ENCODE data around the gene RDH13.

RDH13 gene

DNA sequence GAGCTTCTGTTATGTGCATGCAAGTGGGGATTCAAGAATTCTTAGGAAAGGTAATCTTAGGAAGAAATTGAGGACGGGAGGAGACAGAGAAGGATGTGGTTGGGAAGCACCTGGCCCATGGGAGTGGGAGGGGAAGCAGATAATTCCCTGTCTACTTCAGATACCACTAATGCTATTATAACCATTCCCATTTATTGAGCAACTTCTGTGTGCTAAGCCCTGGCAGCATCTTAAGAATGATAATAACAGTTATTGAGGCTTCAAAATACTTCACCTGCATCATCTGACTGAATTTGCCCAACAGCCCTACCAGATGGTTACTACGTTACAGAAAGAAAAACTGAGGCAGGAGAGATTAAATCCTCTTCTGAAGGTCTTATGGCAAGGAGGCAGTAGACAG, 14.2 kb upstream of the RDH13 start:
- Histone ChIP-seq H3K79me2 (ENCODE audit: insufficient read depth, low read depth) (no peaks in the 10 kb centered on the region), H3K4me2 (no peak overlapping the region), H3K4me1 (ENCODE audit: low read depth, poor library complexity, severe bottlenecking) (no peaks in the 10 kb centered on the region), H3K9ac (no peak overlapping the region), H3K36me3 (ENCODE audit: insufficient read depth) (no peaks in the 10 kb centered on the region), H3K27me3 (ENCODE audit: insufficient read depth, low read depth) (peaks cover 7% of the 10 kb centered on the region; the same call in 1 of the 2 replicates), H4K20me1 (ENCODE audit: insufficient read depth) (no peaks in the 10 kb centered on the region), H3K27ac (no peak overlapping the region), H2AFZ (ENCODE audit: low read depth) (no peak overlapping the region), H3K4me3 (IDR thresholded peaks at IDR 0.05; ENCODE audit: insufficient read depth, low read depth, low read length) (no peak overlapping the region)
- TF ChIP-seq, protein P1, sequence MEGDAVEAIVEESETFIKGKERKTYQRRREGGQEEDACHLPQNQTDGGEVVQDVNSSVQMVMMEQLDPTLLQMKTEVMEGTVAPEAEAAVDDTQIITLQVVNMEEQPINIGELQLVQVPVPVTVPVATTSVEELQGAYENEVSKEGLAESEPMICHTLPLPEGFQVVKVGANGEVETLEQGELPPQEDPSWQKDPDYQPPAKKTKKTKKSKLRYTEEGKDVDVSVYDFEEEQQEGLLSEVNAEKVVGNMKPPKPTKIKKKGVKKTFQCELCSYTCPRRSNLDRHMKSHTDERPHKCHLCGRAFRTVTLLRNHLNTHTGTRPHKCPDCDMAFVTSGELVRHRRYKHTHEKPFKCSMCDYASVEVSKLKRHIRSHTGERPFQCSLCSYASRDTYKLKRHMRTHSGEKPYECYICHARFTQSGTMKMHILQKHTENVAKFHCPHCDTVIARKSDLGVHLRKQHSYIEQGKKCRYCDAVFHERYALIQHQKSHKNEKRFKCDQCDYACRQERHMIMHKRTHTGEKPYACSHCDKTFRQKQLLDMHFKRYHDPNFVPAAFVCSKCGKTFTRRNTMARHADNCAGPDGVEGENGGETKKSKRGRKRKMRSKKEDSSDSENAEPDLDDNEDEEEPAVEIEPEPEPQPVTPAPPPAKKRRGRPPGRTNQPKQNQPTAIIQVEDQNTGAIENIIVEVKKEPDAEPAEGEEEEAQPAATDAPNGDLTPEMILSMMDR (conservative IDR thresholded peaks at IDR 0.05; ENCODE audit: low read depth, low read length): no peak

DNA sequence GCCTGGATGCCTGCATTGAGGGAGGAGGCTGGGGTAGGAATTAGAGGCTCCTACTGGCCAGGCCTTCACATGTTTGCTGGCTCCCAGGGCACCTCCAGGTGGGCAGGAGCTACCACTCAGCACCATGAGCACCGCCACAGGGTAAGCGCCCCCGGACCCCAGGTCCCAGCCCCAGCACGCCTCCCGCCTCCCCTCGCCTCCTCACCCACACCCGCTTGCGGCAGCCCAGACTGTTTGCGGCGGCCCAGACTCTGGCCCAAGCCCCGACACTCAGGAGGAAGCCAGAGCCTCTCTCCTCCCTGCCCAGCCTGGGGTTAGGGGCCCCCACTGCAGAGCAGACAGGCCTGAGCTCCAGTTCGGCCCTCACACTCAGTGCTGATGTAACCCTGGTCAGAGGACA, 13.4 kb upstream of the RDH13 start:
- Histone ChIP-seq H4K20me1 (ENCODE audit: insufficient read depth) (no peaks in the 10 kb centered on the region), H3K9ac (no peak overlapping the region), H3K4me2 (no peak overlapping the region), H3K36me3 (ENCODE audit: insufficient read depth) (no peaks in the 10 kb centered on the region), H3K4me3 (IDR thresholded peaks at IDR 0.05; ENCODE audit: insufficient read depth, low read depth, low read length) (no peak overlapping the region), H3K27me3 (ENCODE audit: insufficient read depth, low read depth) (peaks cover 7% of the 10 kb centered on the region; the same call in 1 of the 2 replicates), H2AFZ (ENCODE audit: low read depth) (no peak overlapping the region), H3K4me1 (ENCODE audit: low read depth, poor library complexity, severe bottlenecking) (peaks cover 7% of the 10 kb centered on the region), H3K79me2 (ENCODE audit: insufficient read depth, low read depth) (no peaks in the 10 kb centered on the region), H3K27ac (no peak overlapping the region)
- TF ChIP-seq, protein P1 (conservative IDR thresholded peaks at IDR 0.05; ENCODE audit: low read depth, low read length): no peak

DNA sequence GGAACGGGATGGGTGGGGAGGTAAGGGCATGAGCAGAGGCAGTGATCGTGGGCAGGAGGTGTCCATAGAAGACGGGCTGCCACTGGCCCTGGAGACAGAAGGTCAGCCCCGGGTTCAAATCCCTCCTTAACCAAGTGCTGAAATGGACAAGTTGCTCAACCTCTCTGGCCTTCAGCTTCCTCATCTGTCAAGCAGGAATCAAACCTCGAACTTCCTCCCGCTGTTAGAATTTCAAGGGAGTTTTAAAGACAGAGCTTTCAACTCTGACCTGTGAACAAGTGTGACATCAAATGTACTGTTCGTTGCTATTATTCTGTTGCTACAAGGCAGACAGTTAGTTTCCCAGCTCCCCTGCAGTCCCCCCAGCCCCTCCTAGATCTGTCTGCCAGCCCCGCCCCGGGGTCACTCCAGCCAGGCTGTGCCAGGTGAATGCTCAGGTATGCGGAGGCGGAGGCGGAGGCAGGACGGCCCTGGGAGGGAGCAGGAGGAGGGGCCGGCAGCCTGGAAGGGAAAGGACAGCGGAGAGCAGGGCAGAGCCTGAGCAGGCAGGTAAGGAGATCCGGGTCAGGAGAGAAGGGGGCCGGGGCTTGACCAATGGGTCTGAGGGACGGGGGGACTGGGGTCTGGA, 12.5 kb upstream of the RDH13 start, which contains the start of gene EPS8L1:
TSS of gene EPS8L1 (plus strand) at position 499 of the 628 bp plus-strand sequence. CDS start 576 bp downstream, outside the sequence.
- Histone ChIP-seq H3K79me2 (ENCODE audit: insufficient read depth, low read depth) (no peaks in the 10 kb centered on the region), H3K9ac (no peak within 1 kb of the TSS), H3K36me3 (ENCODE audit: insufficient read depth) (no peaks in the 10 kb centered on the region), H3K27ac (no peak within 1 kb of the TSS), H3K27me3 (ENCODE audit: insufficient read depth, low read depth) (peaks cover 9% of the 10 kb centered on the region; the same call in 1 of the 2 replicates), H4K20me1 (ENCODE audit: insufficient read depth) (no peaks in the 10 kb centered on the region), H3K4me2 (no peak within 1 kb of the TSS), H3K4me3 (IDR thresholded peaks at IDR 0.05; ENCODE audit: insufficient read depth, low read depth, low read length) (no peak within 1 kb of the TSS), H3K4me1 (ENCODE audit: low read depth, poor library complexity, severe bottlenecking) (peaks cover 15% of the 10 kb centered on the region), H2AFZ (ENCODE audit: low read depth) (no peak within 1 kb of the TSS)
- TF ChIP-seq, protein P1 (conservative IDR thresholded peaks at IDR 0.05; ENCODE audit: low read depth, low read length): no peak

DNA sequence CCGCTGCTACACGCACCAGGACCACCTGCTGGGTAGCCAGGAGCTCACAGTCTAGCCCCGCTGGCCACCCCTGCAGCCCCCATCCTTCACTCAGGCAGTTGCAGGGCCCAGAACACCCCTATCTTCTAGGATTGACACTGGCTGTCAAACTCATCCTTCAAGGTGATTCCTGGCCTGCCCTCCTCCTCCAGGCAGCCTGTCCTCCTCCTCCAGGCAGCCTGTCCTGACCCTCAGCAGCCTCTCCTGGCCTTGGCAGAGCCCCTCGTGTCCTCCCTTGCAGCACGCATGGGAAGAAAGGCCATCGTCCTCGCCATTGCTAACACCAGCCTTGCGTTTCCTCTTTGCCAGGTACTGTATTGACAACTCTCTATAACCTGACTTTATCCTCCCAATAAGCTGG, 9.0 kb upstream of the RDH13 start:
- no peaks in the 10 kb centered on the region for H3K79me2 ChIP-seq (ENCODE audit: insufficient read depth, low read depth)
- no peaks in the 10 kb centered on the region for H4K20me1 ChIP-seq (ENCODE audit: insufficient read depth)
- no peak overlapping the region for H3K4me2 ChIP-seq
- TF ChIP-seq, protein P1 (conservative IDR thresholded peaks at IDR 0.05; ENCODE audit: low read depth, low read length): no peak
- H3K36me3 ChIP-seq (ENCODE audit: insufficient read depth): no peaks in the 10 kb centered on the region
- no peak overlapping the region for H2AFZ ChIP-seq (ENCODE audit: low read depth)
- peaks cover 28% of the 10 kb centered on the region for H3K4me1 ChIP-seq (ENCODE audit: low read depth, poor library complexity, severe bottlenecking)
- no peak overlapping the region for H3K27ac ChIP-seq
- no peak overlapping the region for H3K4me3 ChIP-seq (IDR thresholded peaks at IDR 0.05; ENCODE audit: insufficient read depth, low read depth, low read length)
- no peak overlapping the region for H3K9ac ChIP-seq
- peaks cover 37% of the 10 kb centered on the region for H3K27me3 ChIP-seq (ENCODE audit: insufficient read depth, low read depth)

All from KMS-11 (cell line).